GM21360 (cell line): ENCODE measurements around the gene BPIFB2.

Experiments
- ATAC-seq: cut with Tn5 transposase; IDR thresholded peaks from one replicate; pipeline ENCODE4 v1.9.1; 2021; ENCODE audit warnings: mild to moderate bottlenecking, moderate library complexity; ENCODE audit not compliant: unreplicated experiment

The BPIFB2 gene

DNA sequence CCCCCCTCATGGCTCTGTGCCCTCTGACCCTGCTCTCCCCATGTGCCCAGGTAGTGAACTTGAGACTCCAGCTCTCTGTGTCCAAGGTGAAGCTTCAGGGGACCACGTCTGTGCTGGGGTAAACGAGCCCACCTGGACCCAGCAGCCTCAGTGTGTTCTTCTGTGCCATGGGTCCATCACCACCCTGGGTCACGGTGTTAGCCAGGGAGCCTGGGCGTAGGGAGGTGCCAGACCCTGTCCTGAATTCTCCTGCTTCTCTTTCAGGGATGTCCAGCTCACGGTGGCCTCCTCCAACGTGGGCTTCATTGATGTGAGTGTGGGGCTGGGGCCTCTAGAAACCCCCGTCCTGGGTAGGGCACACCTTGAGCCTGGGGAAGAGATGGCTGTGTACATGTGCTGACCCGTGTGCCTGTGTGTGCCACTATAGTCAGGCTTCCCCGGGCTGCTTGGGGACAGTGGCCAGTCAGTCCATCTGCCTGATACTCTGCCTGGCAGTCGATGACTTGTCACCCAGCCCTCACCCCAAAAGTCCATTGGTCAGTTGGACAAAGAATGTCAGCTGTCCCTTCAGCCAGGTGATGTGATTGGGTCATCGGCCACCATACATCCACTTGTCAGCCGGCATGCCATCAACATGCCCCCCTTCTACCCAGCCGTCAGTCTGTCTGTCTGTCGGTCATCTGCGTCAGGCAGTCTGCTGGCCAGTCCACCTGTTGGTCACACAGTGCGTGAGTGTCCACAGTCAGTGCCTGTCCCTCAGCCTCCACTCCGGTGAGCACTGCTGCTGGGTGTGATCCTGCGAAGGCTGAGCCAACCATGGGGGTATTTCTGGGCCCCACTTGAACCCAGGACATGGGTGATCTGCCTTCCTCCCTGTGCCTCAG lies 13.0 kb downstream of the BPIFB2 start:
- ATAC-seq = no peak

- ATAC-seq = no peak
Observed at GRCh38 chr20:33021879-33022278, 14.4 kb downstream of the BPIFB2 start.

DNA sequence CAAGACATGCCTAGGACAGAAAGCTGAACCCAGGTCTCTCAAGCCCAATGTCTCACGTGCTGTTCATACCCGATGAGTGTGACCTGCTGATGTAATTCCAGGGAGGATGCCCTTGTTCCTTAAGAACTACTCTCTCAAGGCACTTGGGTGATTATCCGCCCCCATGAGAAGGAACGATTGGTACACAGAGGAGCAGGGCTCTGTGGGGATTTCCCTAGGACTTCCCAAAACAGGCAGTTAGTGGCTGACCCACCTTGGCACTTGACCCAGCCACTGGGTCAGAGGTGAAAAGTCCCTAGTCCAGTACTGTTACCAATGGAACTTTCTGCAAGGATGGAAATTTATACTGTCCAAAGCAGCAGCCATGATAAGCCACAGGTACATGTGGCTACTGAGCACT lies 14.8 kb downstream of the BPIFB2 start:
- no peak for ATAC-seq

DNA sequence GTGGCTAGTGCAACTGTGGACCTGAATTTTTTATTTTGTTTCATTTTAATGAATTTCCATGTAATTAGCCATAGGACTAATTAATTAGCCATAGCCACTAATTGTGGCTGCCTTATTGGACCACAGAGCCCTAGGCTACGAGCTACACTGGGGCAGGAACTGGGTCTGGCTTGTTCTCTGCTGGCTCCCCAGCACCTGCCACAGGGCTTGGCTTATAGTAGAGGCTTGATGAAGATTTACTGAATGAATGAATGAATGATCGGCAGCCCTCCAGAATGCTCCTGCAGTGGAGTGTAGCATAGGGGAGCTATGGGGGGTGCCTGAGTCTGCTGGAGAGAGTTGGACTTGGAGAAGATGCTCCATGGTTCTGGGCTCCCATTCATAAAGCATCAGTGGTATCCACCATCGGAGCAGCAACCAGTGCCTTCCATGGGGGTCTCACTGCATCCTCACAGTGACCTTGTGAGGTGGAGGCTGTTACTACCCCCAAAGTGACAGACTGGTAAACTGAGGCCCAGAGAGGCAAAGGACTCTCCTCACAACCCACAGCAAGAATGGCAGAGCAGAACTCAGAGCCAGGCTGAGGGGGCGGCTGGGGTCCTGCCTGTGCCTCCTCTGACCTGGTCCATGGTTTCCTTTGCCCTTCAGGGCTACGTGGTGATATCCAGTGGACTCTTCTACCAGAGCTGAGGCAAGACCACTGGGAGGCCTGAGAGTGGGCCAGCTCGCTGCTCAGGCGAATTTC lies 15.4 kb downstream of the BPIFB2 start:
- ATAC-seq = no peak

DNA sequence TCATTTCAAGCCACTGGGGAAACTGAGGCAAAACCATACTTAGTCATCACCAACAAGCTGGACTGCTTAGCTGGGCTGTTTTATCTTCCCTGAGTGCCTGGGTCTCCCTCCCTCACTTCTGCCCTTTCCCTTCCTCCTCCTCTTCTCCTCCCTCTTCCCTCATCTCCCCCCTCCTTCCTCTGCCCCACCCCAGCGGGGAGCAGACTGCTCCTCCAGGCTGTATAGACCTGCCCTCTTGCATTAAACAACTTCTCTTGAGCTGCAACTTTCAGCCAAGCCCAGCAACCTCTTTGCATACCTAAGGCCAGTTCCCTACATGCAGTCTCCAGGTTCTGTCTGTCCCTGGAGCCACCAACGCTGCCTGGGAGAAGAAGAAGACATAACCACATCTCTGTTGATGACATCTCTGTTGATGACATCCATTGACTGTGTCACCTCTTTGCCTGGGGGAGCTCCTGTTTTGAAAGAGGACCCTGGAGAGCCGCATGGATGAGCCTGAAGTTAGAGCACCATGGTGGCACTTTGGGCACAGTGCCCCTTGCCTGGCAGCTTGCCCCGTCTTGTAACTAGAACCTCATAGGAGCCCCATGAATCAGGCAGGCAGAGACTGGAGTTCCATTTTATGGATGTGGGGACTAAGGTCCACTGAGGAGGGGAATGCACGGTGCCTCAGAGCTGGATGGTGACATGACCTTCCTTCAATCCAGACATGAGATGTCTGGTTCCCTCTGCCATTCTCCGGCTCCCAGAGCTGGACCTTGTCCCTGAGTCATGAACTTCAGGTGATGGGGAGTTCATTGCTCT lies 16.1 kb downstream of the BPIFB2 start:
- no peak for ATAC-seq

DNA sequence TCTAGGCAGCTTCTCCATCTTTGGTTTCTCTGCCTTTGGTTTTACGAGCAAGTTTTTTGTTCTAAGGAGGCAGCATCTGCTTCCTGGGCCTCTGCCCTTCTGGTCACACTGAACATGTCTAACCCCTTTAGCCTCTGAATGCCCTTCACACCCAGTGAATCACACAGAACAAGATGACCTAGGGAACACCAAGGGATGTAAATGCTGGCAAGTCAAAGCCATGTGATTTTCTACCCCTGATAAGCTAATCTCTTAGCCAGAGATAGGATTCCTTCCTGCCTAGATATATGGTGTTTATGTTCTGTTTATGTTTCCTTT lies 16.7 kb downstream of the BPIFB2 start:
- no peak for ATAC-seq

- ATAC-seq = no peak
Observed at GRCh38 chr20:33024609-33025317, 17.3 kb downstream of the BPIFB2 start.

GRCh38 chr20:33025318-33025876 lies 17.9 kb downstream of the BPIFB2 start:
- no peak for ATAC-seq

GRCh38 chr20:33026072-33026778 lies 18.7 kb downstream of the BPIFB2 start:
- ATAC-seq = no peak

DNA sequence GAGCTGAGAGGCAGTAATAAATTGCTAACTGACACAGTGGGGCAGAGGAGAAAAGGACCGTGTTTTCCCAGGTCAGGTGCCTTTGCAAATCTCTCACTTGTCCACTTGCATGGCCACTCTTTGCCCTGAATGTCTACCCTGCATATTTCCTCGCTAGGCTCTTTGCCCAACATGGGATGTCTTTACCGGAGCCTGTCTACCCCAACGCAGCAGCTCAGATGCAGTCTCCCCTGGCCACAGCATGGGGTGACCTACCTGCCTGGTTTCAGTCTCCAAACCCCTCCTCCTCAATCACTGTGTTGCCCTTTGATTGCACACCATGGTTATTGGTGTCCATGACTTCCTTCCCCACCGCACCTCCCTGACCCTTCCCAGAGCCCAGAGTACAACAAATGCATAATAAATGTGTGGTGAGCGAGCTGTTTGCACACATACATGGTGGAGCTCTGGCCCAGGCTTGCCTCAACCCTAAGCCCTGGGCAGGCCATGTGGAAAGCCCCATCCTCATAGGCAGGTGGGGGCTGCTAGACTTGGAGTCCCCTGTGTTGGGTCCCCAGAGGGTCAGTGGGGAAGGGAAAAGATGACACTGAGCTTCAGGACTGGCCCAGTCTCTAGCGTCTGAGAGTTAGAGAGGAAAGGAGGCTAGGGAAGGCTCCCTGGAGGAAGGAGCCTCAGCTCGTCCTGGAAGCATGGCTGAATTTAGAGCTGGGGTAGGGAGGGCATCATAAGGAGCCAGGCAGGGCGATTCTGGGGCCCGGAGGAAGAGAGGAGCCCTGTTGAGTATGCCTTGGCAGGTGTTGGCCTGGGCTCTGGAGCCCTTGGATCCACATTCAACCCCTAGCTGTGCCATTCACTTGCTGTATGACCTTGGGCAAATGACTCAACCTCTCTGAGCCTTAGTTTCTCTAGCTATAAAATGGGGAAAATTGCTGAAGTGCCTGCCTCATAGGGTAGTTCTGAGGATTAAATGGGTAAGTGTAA lies 19.6 kb downstream of the BPIFB2 start:
- ATAC-seq = no peak

- no peak for ATAC-seq
Observed at GRCh38 chr20:33027769-33028751, 20.6 kb downstream of the BPIFB2 start.

DNA sequence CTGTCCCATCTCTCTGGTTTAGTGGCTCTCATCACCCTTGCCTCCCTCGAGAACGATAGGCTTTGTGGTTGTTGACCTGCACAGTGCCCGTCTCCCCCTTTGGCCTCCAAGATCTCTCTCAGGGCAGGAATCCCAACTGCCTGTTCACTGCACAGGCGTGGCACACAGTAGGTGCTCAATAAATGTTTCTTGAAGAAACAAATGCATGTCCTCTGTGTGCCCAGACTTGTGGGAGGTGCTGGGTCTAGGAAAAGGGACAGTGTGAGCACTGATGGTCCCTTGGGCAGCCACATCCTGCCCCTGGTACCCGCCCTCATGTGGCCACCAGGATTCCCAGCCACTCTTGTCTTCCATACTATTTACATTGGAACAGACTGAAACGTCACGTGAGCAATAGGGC lies 21.4 kb downstream of the BPIFB2 start:
- no peak for ATAC-seq

DNA sequence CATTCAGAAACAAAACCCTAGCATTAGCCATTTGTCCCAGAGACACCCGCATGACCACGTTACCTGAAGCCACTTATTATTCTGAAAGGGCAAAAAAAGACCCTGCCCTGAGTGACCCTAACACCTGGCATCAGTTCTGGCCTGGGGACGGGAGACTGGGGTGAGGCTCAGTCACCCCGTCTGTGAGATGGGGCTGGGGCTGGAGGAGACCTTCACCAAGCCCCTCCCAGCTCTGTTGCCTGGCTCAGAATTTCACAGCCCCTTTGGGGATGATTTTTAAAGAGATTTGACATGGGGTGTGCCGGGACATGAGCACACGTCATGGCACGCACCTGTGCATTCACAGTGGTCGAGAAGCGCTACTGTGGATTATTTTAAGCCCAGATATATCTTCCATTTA lies 22.6 kb downstream of the BPIFB2 start:
- no peak for ATAC-seq

- ATAC-seq = no peak
Observed at GRCh38 chr20:33030569-33030968, 23.1 kb downstream of the BPIFB2 start.

- ATAC-seq = no peak
Observed at GRCh38 chr20:33031531-33031930, 24.0 kb downstream of the BPIFB2 start, which contains the start of gene BPIFB6. BPIFB6 (plus strand) TSS chr20:33031648; CDS start chr20:33031648, 0 bp downstream.

DNA sequence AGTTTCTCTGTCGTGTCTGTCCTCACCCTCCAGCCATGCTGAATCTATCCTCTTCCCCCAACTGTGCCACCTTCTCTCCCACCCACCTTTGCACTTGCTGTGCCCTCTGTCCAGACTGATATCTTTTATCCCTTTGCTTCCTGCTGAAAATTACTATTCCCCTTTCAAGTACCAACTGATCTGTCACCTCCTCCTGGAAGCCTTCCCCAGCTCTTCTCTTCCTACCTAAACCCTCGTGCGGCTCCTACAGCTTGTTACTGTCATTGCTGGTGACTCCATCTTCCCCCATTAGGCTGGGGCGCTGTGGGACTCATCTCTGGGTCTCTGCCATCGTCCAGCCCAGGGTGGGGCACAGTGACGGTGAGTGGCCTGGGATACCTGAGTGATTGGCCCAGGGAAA lies 25.1 kb downstream of the BPIFB2 start:
- ATAC-seq = no peak

DNA sequence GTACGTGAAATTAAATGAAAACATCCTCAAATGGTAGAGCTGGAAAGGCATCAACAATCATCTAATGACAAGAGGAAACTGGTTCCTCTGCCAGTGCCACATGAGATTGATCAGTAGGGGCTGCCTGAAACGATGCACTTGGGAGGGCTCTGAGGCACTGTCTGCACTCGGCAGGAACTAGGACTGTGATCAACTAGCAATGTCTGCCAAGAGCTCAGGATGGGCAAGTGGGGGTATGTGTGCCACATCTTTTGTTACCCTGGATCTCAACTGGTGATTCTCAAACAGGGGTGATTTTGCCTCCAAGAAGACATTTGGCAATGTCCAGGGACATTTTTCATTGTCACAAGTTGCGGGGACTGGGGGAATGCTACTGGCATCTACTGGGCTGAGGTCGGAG lies 25.9 kb downstream of the BPIFB2 start:
- ATAC-seq = no peak

DNA sequence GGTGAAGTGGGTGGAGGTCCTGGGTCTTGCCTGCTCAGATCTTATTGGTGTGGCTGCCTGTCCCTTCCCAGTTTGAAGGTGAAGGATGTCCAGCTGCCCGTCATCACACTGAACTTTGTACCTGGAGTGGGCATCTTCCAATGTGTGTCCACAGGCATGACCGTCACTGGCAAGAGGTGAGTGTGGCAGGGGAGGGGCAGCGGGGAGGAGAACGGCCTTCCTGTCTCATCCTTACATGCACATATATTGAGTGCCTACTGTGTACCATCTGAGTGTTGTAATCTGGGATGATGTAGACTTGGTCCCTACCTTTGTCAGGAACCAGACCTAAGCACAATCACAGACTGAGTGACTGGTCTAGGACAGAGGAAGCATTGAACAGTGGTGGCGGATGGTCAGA lies 26.6 kb downstream of the BPIFB2 start:
- no peak for ATAC-seq
